Measurements from ENCODE around the gene CLDN6. TPM values are rescaled to one million over a fixed set of nuclear protein-coding genes. Genes with fewer than 3 reads are reported as not detected.

CLDN6 gene
- total RNA-seq, 1 donor from 2014 or later, result 319 TPM

- Histone ChIP-seq H3K36me3 (ENCODE audit: control insufficient read depth, insufficient read depth, low read length) (no peaks in the 10 kb centered on the region), H3K4me3 (ENCODE audit: low read depth, low read length) (peak within 1 kb of the TSS; percentile 17), H3K27me3 (ENCODE audit: control insufficient read depth, insufficient read depth, low read length) (peaks cover 76% of the 10 kb centered on the region)
- no peak for TF ChIP-seq CTCF (IDR thresholded peaks at IDR 0.05; ENCODE audit: insufficient read depth, low read length, poor library complexity, severe bottlenecking)
- no peak for DNase-seq (ENCODE audit: low read depth)
Observed at GRCh38 chr16:3036726-3037315, 18.8 kb upstream of the CLDN6 start, which contains the start of gene BICDL2. TSS of gene BICDL2 (minus strand) at chr16:3036944. CDS start at chr16:3035496, 1,448 bp downstream.

DNA sequence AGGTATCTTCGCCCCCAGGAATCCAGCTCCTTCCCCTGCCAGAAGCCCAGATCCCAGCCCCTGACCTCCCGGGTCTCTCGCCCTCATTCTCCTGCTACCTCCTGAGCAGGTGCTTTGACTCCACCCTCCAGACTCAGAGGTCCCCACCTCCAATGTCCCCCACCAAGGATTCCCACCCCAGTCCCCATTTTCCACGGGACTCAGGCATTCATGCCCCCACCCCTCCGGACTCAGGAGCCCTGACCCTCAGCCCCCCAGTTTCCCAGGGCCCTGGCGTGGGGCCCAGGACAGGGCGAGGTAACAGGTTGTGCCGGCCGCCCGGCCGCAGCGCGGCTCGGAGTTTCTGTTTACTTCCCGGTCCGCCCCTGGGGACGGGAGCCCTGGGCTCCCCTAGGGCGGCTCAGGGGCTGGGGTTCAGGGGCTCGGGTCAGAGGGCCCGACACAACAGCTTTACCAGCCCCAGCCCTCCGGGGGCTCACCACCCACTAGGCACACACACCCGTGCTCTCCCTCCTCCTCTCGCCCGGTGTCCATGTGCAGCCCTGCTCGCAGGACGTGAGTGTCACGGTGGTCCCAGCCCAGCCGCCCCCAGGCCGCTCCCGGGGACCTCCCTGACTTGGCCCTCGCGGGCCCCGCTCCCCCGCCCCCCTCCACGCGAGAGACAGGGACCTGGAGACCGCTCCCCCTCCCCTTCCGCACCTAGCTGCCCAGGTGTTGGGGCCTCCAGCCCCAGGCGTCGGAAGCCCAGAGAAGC is 18.2 kb upstream of the CLDN6 start:
- DNase-seq (ENCODE audit: low read depth), result no peak
- Histone ChIP-seq H3K36me3 (ENCODE audit: control insufficient read depth, insufficient read depth, low read length) (no peaks in the 10 kb centered on the region), H3K27me3 (ENCODE audit: control insufficient read depth, insufficient read depth, low read length) (peaks cover 79% of the 10 kb centered on the region), H3K4me3 (ENCODE audit: low read depth, low read length) (peak overlapping the region; percentile 17)
- no peak for TF ChIP-seq CTCF (IDR thresholded peaks at IDR 0.05; ENCODE audit: insufficient read depth, low read length, poor library complexity, severe bottlenecking)

GRCh38 chr16:3035289-3035971 is 17.4 kb upstream of the CLDN6 start:
- no peak for TF ChIP-seq CTCF (IDR thresholded peaks at IDR 0.05; ENCODE audit: insufficient read depth, low read length, poor library complexity, severe bottlenecking)
- no peak overlapping the region for H3K4me3 ChIP-seq (ENCODE audit: low read depth, low read length)
- peaks cover 84% of the 10 kb centered on the region for H3K27me3 ChIP-seq (ENCODE audit: control insufficient read depth, insufficient read depth, low read length)

DNA sequence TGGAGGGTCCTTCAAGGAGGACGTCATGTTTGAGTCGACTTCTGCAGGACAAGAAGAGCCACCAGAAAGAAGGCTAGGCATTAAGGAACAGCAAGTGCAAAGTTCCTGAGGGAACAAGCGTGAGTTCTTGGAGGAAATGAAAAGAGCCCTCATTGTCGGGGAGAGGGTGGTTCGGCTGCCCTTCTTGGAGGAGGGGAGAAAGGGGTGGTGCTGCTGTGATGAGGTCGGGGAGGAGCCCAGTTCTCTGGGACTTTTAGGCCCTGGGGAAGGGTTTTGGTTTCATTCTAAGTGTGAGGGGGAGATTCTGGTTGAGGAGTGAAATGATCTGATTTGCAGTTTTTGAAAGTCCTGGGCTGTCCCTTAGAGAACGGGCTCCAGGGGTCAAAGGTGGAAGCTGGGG is 14.6 kb upstream of the CLDN6 start:
- Histone ChIP-seq H3K27me3 (ENCODE audit: control insufficient read depth, insufficient read depth, low read length) (peaks cover 89% of the 10 kb centered on the region), H3K4me3 (ENCODE audit: low read depth, low read length) (no peak overlapping the region), H3K36me3 (ENCODE audit: control insufficient read depth, insufficient read depth, low read length) (no peaks in the 10 kb centered on the region)
- DNase-seq (ENCODE audit: low read depth), result no peak
- no peak for TF ChIP-seq CTCF (IDR thresholded peaks at IDR 0.05; ENCODE audit: insufficient read depth, low read length, poor library complexity, severe bottlenecking)

More at GRCh38 chr16:3035289-3035971, 17.4 kb upstream of the CLDN6 start:
- no peaks in the 10 kb centered on the region for H3K36me3 ChIP-seq (ENCODE audit: control insufficient read depth, insufficient read depth, low read length)
- no peak for DNase-seq (ENCODE audit: low read depth)

DNA sequence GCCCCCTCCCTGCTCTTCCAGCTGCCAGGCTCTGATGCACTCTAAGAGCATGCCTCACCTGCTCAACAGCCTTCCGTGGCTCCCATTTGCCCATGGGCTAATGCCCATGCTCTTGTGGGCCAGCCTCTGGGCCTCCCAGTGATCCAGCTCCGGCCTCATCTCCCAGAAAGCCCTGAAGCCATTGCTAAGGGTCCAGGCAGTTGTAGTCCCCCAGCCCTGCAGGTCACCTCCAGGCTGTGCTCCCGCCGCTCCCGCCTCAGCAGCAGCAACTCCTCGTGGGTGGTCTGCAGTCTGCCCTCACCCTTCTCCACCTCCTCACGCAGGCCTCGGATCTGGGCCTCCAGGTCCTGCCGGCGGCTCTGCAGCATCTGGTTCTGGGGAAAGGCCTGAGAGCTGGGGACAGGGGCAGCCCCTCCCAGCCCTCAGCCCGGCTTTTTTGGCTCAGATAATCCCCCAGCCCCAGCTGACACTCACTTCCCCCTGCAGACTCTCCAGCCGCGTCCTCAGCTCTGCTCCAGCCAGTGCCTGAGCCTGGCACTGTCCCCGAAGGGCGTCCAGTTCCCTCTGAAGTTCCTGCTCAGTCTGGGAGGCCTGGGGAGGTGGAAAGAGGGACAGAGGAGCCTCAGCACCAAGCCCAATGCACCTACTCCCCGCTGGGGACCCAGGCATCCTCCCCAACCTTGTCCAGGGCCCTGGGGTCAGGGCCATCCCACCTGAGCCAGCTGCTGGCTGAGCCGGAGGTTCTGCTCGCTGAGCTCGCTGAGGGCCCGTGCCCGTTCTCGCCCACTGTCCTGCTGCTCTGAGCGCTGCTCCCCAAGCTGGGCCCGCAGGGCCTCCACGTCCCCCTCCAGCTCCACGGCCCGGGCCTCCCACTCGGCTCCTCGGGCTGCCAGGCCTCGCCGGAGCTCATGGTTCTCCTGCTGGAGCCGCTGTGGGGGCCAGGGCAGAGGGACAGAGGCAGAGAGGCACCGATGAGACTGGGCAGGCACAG is 12.5 kb upstream of the CLDN6 start:
- no peak for TF ChIP-seq CTCF (IDR thresholded peaks at IDR 0.05; ENCODE audit: insufficient read depth, low read length, poor library complexity, severe bottlenecking)

More for the DNA sequence above, 12.5 kb upstream of the CLDN6 start:
- no peak for DNase-seq (ENCODE audit: low read depth)
- no peak overlapping the region for H3K4me3 ChIP-seq (ENCODE audit: low read depth, low read length)
- peaks cover 67% of the 10 kb centered on the region for H3K27me3 ChIP-seq (ENCODE audit: control insufficient read depth, insufficient read depth, low read length)
- peaks cover 4% of the 10 kb centered on the region for H3K36me3 ChIP-seq (ENCODE audit: control insufficient read depth, insufficient read depth, low read length)

Data from kidney epithelial cell (primary cell).